ENCODE results near the gene ERC2. TPM values are rescaled to one million over a fixed set of nuclear protein-coding genes. Genes with fewer than 3 reads are reported as not detected.

The ERC2 gene
- total and polyA plus RNA-seq, 2 of the 13 experiments (the other 11 are each of a cell fraction or from before 2014, with no cell fraction given): 0.16 to 0.22 TPM

GRCh38 chr3:56471771-56472170 lies 3.5 kb upstream of the ERC2 start:
- BruUV-seq (replicated peaks): no TSS peak
- Histone ChIP-seq H3K36me3 (replicated peaks in 1 of 2; ENCODE audit: control insufficient read depth in 1 of 2, insufficient read depth in 2 of 2, low read length in 2 of 2) (no peaks in the 10 kb centered on the region), H2AFZ (ENCODE audit: low read length) (no peak overlapping the region), H3K27ac (ENCODE audit: extremely low read length, insufficient read depth, low read length) (no peak overlapping the region), H3K79me2 (ENCODE audit: insufficient read depth, low read length) (no peaks in the 10 kb centered on the region), H4K20me1 (ENCODE audit: insufficient read depth, low read length) (no peaks in the 10 kb centered on the region), H3K27me3 (ENCODE audit: control insufficient read depth in 1 of 2, insufficient read depth in 2 of 2, low read length in 2 of 2) (peaks cover 0 to 11% of the 10 kb centered on the region in 2 experiments), H3K4me3 (replicated peaks in 1 of 3; ENCODE audit: insufficient read depth in 1 of 3, low read depth in 2 of 3, low read length in 3 of 3) (no peak overlapping the region), H3K4me1 (ENCODE audit: insufficient read depth, low read length) (peaks cover 12% of the 10 kb centered on the region), H3K9ac (ENCODE audit: insufficient read depth, low read depth, low read length) (no peak overlapping the region), H3K9me3 (ENCODE audit: low read length) (no peaks in the 10 kb centered on the region), H3K4me2 (ENCODE audit: low read depth, low read length) (no peak overlapping the region)
- CTCF ChIA-PET (ENCODE audit: low intra/inter-chr PET ratio, low total read pairs): no interaction called here
- POLR2A ChIA-PET: no interaction called here
- FAIRE-seq (no peak), ATAC-seq (no peak), DNase-seq (ENCODE audit: low spot score) (no peak)
- intact Hi-C loops (cut with micrococcal nuclease; ENCODE audit: unreplicated experiment): no loop called here
- in situ Hi-C loops (cut with HindIII; ENCODE audit: extremely low pct_ligation_motif_present, low pct_unique_long_range_greater_than_20kb): no loop called here
- 4% methylated on average over 3 of the region's 3 CpGs for WGBS (ENCODE audit: low lambda C conversion rate)
- TF ChIP-seq ZBTB7B (CRISPR knock-in tag; IDR thresholded peaks at IDR 0.05) (no peak), BRD4 (CRISPR knock-in tag; IDR thresholded peaks at IDR 0.05) (no peak), ZNF790 (CRISPR knock-in tag; IDR thresholded peaks at IDR 0.05; ENCODE audit: borderline replicate concordance) (no peak), SETDB1 (CRISPR knock-in tag; IDR thresholded peaks at IDR 0.05; ENCODE audit: borderline replicate concordance) (no peak), POLR2AphosphoS2 (IDR thresholded peaks at IDR 0.05; ENCODE audit: low read depth, low read length) (no peak), DZIP1 (CRISPR knock-in tag; IDR thresholded peaks at IDR 0.05) (no peak), ZNF883 (CRISPR knock-in tag; IDR thresholded peaks at IDR 0.05; ENCODE audit: not compliant biosample characterization) (no peak), GMEB2 (CRISPR knock-in tag; IDR thresholded peaks at IDR 0.05; ENCODE audit: low read depth) (no peak), TRAFD1 (CRISPR knock-in tag; IDR thresholded peaks at IDR 0.05; ENCODE audit: borderline replicate concordance) (no peak), NFIB (CRISPR knock-in tag; IDR thresholded peaks at IDR 0.05; ENCODE audit: borderline replicate concordance) (no peak)
